ENCODE data around the gene LCT. TPM values are rescaled to one million over a fixed set of nuclear protein-coding genes. Genes with fewer than 3 reads are reported as not detected.
A peak's percentile ranks its signal among the peaks of the same experiment; 100 is the strongest.
"Not testable (repeated sequence)": the region's sequence is repeated elsewhere in the genome, so short reads cannot be mapped to it uniquely, and the experiment has no call there.

LCT gene
- polyA plus RNA-seq, 1 donor from 2014 or later: not detected

DNA sequence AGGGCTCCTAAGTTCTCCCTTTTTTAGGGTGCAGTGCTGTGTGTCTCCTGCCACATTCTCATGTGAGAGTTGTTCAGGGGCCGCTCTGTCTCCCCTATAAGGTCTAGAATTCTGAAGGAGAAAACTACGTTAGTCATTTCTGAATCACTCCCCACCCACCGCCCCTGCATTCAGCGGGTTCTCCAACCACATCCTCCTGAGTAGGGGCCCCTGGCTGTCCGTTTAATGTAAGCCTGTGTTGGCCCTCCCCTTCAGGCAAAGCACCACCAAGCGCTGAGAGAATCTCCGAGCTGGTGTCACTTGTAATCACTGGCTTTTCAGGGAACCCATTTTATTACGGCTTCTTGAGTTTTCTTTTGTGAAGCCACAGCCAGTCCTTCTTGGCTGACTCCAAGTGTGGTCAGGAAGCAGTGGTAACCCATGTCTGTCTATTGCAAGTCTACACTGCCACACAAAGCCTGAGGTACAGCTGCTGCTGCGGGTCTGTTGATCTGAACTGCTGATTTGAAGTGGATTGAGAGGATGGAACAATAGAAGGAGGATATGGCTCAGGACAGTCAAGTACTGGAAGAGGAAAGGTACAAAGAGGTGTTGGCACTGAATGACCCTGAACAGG is 16.9 kb downstream of the LCT start:
- H3K36me3 Mint-ChIP-seq: peaks cover 6% of the 10 kb centered on the region
- H3K27me3 Mint-ChIP-seq: peaks cover 4% of the 10 kb centered on the region
- no peak overlapping the region for H3K4me3 Mint-ChIP-seq
- H3K9me3 Mint-ChIP-seq: peaks cover 2 to 12% (median 9%) of the 10 kb centered on the region in 3 donors
- peaks cover 0 to 2% (median 0%) of the 10 kb centered on the region in 3 donors for H3K4me1 Mint-ChIP-seq
- H3K27ac Mint-ChIP-seq: no peak overlapping the region

GRCh38 chr2:135818937-135819610 is 17.9 kb downstream of the LCT start:
- Mint-ChIP-seq H3K27me3 (peaks cover 4% of the 10 kb centered on the region), H3K4me1 (peaks cover 0 to 2% (median 0%) of the 10 kb centered on the region in 3 donors), H3K27ac (no peak overlapping the region), H3K4me3 (peak overlapping the region in 1 of 4 donors; percentile 45), H3K36me3 (peaks cover 6% of the 10 kb centered on the region), H3K9me3 (peaks cover 4 to 12% (median 11%) of the 10 kb centered on the region in 3 donors)

DNA sequence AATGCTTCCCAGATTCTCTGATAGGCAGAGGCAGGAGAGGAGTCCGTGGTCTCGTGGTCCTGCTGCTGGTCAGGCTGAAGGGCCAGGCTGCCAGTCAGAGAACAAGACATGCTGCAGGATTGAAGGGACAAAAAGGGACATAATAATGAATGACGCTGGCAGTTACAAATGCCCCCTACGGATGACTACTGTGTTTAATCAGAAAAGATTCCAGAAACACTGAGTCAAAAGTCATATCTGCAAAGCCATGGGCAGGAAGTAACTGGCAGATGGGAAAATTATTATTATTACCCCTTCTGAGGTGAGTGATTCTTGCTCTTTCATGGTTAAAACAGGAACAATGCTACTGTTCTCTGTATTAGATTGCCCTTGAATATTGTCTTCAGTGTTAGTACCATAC is 19.0 kb downstream of the LCT start:
- Mint-ChIP-seq H3K4me3 (no peak overlapping the region), H3K4me1 (peaks cover 0 to 2% (median 0%) of the 10 kb centered on the region in 3 donors), H3K27ac (no peak overlapping the region), H3K9me3 (peaks cover 2 to 7% (median 7%) of the 10 kb centered on the region in 3 donors), H3K36me3 (peaks cover 1% of the 10 kb centered on the region), H3K27me3 (peaks cover 4% of the 10 kb centered on the region)

DNA sequence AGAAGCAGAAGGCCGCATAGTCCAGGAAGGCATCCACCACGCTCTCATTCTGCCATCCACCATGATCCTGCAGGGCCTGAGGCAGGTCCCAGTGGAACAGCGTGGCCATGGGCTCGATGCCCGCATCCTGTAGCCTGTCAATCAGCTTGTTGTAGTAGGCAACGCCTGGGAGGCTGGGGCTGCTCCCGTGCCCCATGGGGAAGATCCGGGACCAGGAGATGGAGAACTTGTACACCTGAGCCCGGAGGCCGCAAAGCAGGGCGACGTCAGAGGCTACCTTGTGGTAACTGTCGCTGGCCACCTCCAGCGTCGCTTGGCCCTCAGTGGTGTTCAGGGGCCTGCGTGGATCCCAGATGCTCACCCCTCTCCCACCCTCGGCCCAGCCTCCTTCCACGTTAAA is 19.5 kb downstream of the LCT start:
- H3K9me3 Mint-ChIP-seq: peaks cover 2 to 5% (median 3%) of the 10 kb centered on the region in 3 donors
- peaks cover 1% of the 10 kb centered on the region for H3K36me3 Mint-ChIP-seq
- no peak overlapping the region for H3K27ac Mint-ChIP-seq
- H3K4me3 Mint-ChIP-seq: no peak overlapping the region
- H3K27me3 Mint-ChIP-seq: peaks cover 4% of the 10 kb centered on the region
- peaks cover 0 to 2% (median 0%) of the 10 kb centered on the region in 3 donors for H3K4me1 Mint-ChIP-seq

- peaks cover 0 to 5% (median 2%) of the 10 kb centered on the region in 3 donors for H3K9me3 Mint-ChIP-seq
- H3K27ac Mint-ChIP-seq: no peak overlapping the region
- peaks cover 0 to 2% (median 0%) of the 10 kb centered on the region in 3 donors for H3K4me1 Mint-ChIP-seq
- peaks cover 1% of the 10 kb centered on the region for H3K36me3 Mint-ChIP-seq
- peaks cover 4% of the 10 kb centered on the region for H3K27me3 Mint-ChIP-seq
- no peak overlapping the region for H3K4me3 Mint-ChIP-seq
Measured at GRCh38 chr2:135815269-135815668, 21.7 kb downstream of the LCT start.

GRCh38 chr2:135812907-135813511 is 24.0 kb downstream of the LCT start:
- peaks cover 1% of the 10 kb centered on the region for H3K27me3 Mint-ChIP-seq
- peaks cover 0 to 5% (median 2%) of the 10 kb centered on the region in 3 donors for H3K9me3 Mint-ChIP-seq
- peak overlapping the region in 1 of 3 donors; percentile 20 for H3K27ac Mint-ChIP-seq
- no peak overlapping the region for H3K4me3 Mint-ChIP-seq
- H3K36me3 Mint-ChIP-seq: no peaks in the 10 kb centered on the region
- no peaks in the 10 kb centered on the region for H3K4me1 Mint-ChIP-seq

DNA sequence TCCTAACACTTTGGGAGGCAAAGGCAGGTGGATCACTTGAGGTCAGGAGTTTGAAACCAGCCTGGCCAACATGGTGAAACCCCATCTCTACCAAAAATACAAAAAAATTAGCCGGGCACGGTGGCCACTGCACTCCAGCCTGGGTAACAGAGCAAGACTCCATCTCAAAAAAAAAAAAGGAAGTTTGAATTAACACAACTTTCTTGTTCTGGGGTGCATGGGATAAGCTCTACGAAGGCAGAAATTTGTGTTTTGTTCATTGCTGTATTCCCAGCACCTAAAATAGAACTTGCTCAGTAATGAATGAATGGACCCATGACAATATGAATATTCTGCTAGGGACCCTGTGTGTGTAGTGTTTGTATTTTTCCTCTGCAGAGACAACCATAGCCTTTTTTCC is 29.1 kb downstream of the LCT start:
- H3K27me3 Mint-ChIP-seq, H3K36me3 Mint-ChIP-seq, H3K4me1 Mint-ChIP-seq, H3K9me3 Mint-ChIP-seq, H3K4me3 Mint-ChIP-seq, H3K27ac Mint-ChIP-seq: not testable (repeated sequence)

DNA sequence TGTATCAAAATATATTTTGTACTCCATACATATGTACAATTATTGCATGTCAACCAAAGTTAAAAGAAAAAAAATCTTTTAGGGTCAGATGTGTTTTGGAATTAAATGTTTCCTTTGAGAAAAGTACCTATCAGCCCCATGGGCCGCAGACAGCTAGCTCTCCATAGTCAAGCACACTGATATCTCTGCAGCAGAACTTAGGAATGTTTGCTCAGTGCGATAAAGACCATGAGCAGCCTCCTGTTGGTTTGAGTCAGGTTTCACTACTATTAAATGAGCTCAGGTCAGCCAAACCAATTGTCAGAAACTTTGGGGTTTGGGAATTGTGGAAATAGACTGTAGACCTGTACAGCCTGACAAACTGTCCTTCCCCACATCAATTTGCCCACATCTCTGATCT is 33.7 kb downstream of the LCT start:
- Mint-ChIP-seq H3K9me3 (peaks cover 0 to 14% (median 5%) of the 10 kb centered on the region in 3 donors), H3K27ac (no peak overlapping the region), H3K36me3 (no peaks in the 10 kb centered on the region), H3K27me3 (no peaks in the 10 kb centered on the region), H3K4me3 (no peak overlapping the region), H3K4me1 (no peaks in the 10 kb centered on the region)

- peaks cover 0 to 14% (median 5%) of the 10 kb centered on the region in 3 donors for H3K9me3 Mint-ChIP-seq
- H3K36me3 Mint-ChIP-seq: no peaks in the 10 kb centered on the region
- no peak overlapping the region for H3K4me3 Mint-ChIP-seq
- no peak overlapping the region for H3K27ac Mint-ChIP-seq
- no peaks in the 10 kb centered on the region for H3K27me3 Mint-ChIP-seq
- H3K4me1 Mint-ChIP-seq: peaks cover 0 to 7% (median 3%) of the 10 kb centered on the region in 3 donors
Measured at GRCh38 chr2:135802350-135802749, 34.6 kb downstream of the LCT start.

DNA sequence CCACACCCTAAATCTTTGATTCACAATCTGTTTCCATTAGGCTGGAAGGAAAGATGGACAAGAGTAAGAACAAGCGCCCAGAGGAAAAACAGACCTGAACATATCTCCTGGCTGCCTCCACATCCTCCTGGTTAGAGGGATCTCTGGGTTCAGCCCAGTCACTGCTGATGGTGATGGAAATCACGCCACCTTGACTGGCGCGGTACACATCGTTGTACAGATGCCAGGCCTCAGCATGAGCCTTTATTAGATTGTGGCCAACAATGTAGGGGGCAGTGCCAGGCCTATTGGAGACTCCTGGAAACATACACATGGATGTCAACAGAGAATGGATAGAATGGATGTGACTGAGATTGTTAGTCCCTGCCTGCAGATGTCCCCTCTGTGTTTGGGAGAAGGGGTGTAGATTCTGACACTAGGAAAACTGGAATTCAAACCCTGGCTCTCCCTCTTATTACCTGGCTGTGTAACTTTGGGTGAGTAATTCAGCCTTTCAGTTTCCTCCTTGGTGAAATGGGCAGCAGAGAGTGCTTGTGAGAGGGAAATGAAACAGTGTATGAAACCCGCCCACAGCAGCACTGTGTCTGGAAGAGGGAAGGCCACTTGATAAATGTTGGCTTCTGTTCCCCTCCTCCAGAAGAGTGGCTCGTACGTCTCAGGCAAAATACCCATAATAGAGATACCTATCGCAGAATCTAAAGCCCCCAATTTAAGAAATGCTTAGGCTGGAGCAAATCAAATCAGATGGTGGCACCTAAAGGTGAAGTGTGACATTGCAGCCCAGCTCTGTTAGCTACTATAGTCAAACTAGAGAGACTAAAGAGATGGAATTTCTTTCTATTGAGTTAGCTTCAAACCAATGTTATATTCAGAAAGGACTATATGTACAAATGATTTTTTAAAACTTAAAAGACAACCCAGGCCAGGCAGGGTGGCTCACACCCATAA is 36.2 kb downstream of the LCT start:
- Mint-ChIP-seq H3K4me1 (peaks cover 0 to 7% (median 4%) of the 10 kb centered on the region in 3 donors), H3K27me3 (no peaks in the 10 kb centered on the region), H3K27ac (no peak overlapping the region), H3K9me3 (peaks cover 0 to 14% (median 5%) of the 10 kb centered on the region in 3 donors), H3K36me3 (no peaks in the 10 kb centered on the region), H3K4me3 (no peak overlapping the region)

DNA sequence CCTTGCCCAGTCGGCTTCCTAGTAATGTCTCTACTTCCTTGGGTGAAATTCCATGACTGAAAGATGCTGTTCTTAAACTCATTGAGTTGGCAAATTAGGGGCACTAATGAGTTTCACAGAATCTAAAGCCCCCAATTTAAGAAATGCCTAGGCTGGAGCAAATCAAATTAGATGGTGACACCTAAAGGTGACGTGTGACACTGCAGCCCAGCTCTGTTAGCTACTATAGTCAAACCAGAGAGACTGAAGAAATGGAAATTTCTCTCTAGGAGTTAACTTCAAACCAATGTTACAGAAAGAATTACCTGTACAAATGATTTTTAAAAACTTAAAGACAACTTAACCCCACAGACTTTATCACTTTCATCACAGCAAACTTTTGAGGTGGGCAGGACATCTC is 37.2 kb downstream of the LCT start:
- peaks cover 0 to 14% (median 5%) of the 10 kb centered on the region in 3 donors for H3K9me3 Mint-ChIP-seq
- H3K36me3 Mint-ChIP-seq: no peaks in the 10 kb centered on the region
- H3K4me3 Mint-ChIP-seq: no peak overlapping the region
- H3K27me3 Mint-ChIP-seq: no peaks in the 10 kb centered on the region
- H3K27ac Mint-ChIP-seq: no peak overlapping the region
- peaks cover 4 to 11% (median 7%) of the 10 kb centered on the region in 3 donors for H3K4me1 Mint-ChIP-seq

- Mint-ChIP-seq H3K27me3 (no peaks in the 10 kb centered on the region), H3K9me3 (peaks cover 0 to 14% (median 5%) of the 10 kb centered on the region in 3 donors), H3K27ac (no peak overlapping the region), H3K4me3 (no peak overlapping the region), H3K36me3 (peaks cover 1% of the 10 kb centered on the region), H3K4me1 (peaks cover 5 to 14% (median 10%) of the 10 kb centered on the region in 3 donors)
Measured at GRCh38 chr2:135798762-135799161, 38.2 kb downstream of the LCT start.

DNA sequence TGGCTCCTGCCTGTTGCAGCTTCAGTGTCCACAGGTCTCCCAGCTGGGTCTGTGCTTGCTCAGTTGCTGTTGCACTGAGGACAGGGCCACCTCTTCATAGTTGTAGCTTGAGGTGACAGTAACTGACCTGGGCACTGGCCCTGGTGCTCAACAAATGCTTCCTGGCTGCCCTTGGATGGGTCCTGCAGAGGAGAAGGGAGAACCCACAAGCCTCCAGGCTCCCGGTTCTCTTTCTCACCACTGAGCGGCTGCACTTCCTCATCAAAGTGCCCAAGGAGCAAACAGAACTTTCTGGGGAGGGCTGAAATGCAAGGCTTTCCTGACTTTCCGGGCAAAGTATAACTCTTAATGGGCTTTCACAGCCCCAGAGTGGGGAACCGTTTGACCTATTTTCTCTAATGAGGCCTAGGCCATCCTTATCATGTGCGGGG is 38.7 kb downstream of the LCT start:
- Mint-ChIP-seq H3K36me3 (peaks cover 3% of the 10 kb centered on the region), H3K9me3 (peaks cover 0 to 14% (median 5%) of the 10 kb centered on the region in 3 donors), H3K27ac (no peak overlapping the region), H3K4me3 (peak overlapping the region in 1 of 4 donors; percentile 73), H3K27me3 (no peaks in the 10 kb centered on the region), H3K4me1 (peaks cover 8 to 14% (median 10%) of the 10 kb centered on the region in 3 donors)

GRCh38 chr2:135797497-135798274 is 39.3 kb downstream of the LCT start:
- H3K27me3 Mint-ChIP-seq: no peaks in the 10 kb centered on the region
- H3K4me3 Mint-ChIP-seq: peak overlapping the region in 1 of 4 donors; percentile 73
- peaks cover 10 to 14% (median 13%) of the 10 kb centered on the region in 3 donors for H3K4me1 Mint-ChIP-seq
- peaks cover 3% of the 10 kb centered on the region for H3K36me3 Mint-ChIP-seq
- H3K9me3 Mint-ChIP-seq: peaks cover 0 to 14% (median 5%) of the 10 kb centered on the region in 3 donors
- H3K27ac Mint-ChIP-seq: no peak overlapping the region
